C4-2B (cell line): Measurements from ENCODE around the gene PRKCZ.

ENCODE experiments used
- H3K27ac ChIP-seq: fragments of 450-650 bp; 2 replicates; pipeline ENCODE4 v1.5.1; 2017
- CTCF ChIP-seq: fragments of 450-650 bp; conservative IDR thresholded peaks from 2 replicates; pipeline ENCODE4 v1.5.1; 2017; ENCODE audit warnings: mild to moderate bottlenecking
- ZFX ChIP-seq: fragments of 450-650 bp; IDR thresholded peaks from 2 replicates; pipeline ENCODE4 v1.6.1; 2017

PRKCZ gene

GRCh38 chr1:2098301-2098698, 48.1 kb downstream of the PRKCZ start:
- H3K27ac ChIP-seq, result no peak overlapping the region
- TF ChIP-seq ZFX, result no peak
- TF ChIP-seq CTCF, result no peak

GRCh38 chr1:2098839-2099785, 48.9 kb downstream of the PRKCZ start:
- no peak for TF ChIP-seq CTCF
- no peak for TF ChIP-seq ZFX
- no peak overlapping the region for H3K27ac ChIP-seq

GRCh38 chr1:2099886-2100779, 49.9 kb downstream of the PRKCZ start:
- no peak overlapping the region for H3K27ac ChIP-seq
- TF ChIP-seq ZFX (no peak), CTCF (no peak)

GRCh38 chr1:2100780-2101108, 50.5 kb downstream of the PRKCZ start:
- H3K27ac ChIP-seq, result no peak overlapping the region
- no peak for TF ChIP-seq CTCF
- no peak for TF ChIP-seq ZFX

GRCh38 chr1:2101531-2101930, 51.3 kb downstream of the PRKCZ start:
- no peak overlapping the region for H3K27ac ChIP-seq
- TF ChIP-seq ZFX (no peak), CTCF (no peak)

- TF ChIP-seq ZFX (no peak), CTCF (no peak)
- no peak overlapping the region for H3K27ac ChIP-seq
Observed at GRCh38 chr1:2101946-2102345, 51.7 kb downstream of the PRKCZ start.

- TF ChIP-seq CTCF (no peak), ZFX (no peak)
Observed at GRCh38 chr1:2102753-2103152, 52.5 kb downstream of the PRKCZ start.

More at GRCh38 chr1:2102753-2103152, 52.5 kb downstream of the PRKCZ start:
- no peak overlapping the region for H3K27ac ChIP-seq
